Fibroblast of the aortic adventitia (primary cell): ENCODE results near the gene PPP2R2C. TPM values are rescaled to one million over a fixed set of nuclear protein-coding genes. Genes with fewer than 3 reads are reported as not detected.

Source experiments
- DNase-seq: peaks from one replicate; pipeline ENCODE4 v3.0.0-alpha.2; 2010; ENCODE audit warnings: low read depth
- H3K4me3 ChIP-seq: 2 replicates; pipeline ENCODE4 v1.5.1; 2011; ENCODE audit warnings: low read depth, mild to moderate bottlenecking, control low read depth, low read length, moderate library complexity
- CTCF ChIP-seq: IDR thresholded peaks from 2 replicates; pipeline ENCODE4 v1.5.1; 2011; ENCODE audit warnings: mild to moderate bottlenecking, low read length, control low read depth, inconsistent platforms; ENCODE audit not compliant: insufficient read depth
- total RNA-seq: library from RNA; depleted of rRNA; stranded (reverse); fragments of >200 nt; gene quantifications from 2 replicates; pipeline ENCODE4 v1.2.3, GENCODE V29; 2012; ENCODE audit warnings: low replicate concordance

Gene PPP2R2C
- total RNA-seq, 1 donor, result not detected

- no peak overlapping the region for H3K4me3 ChIP-seq
- no peak for TF ChIP-seq CTCF
- DNase-seq, result no peak
Observed at GRCh38 chr4:6306299-6306698, 166.1 kb downstream of the PPP2R2C start.

GRCh38 chr4:6303943-6304342, 168.5 kb downstream of the PPP2R2C start:
- H3K4me3 ChIP-seq, result no peak overlapping the region
- no peak for DNase-seq
- no peak for TF ChIP-seq CTCF

GRCh38 chr4:6302869-6303268, 169.5 kb downstream of the PPP2R2C start:
- TF ChIP-seq CTCF, result no peak
- no peak for DNase-seq
- no peak overlapping the region for H3K4me3 ChIP-seq

- no peak for TF ChIP-seq CTCF
- no peak overlapping the region for H3K4me3 ChIP-seq
- no peak for DNase-seq
Observed at GRCh38 chr4:6301732-6302442, 170.5 kb downstream of the PPP2R2C start.

- no peak for DNase-seq
- no peak overlapping the region for H3K4me3 ChIP-seq
- TF ChIP-seq CTCF, result no peak
Observed at GRCh38 chr4:6301051-6301731, 171.2 kb downstream of the PPP2R2C start.

GRCh38 chr4:6300359-6300758, 172.1 kb downstream of the PPP2R2C start:
- no peak overlapping the region for H3K4me3 ChIP-seq
- no peak for TF ChIP-seq CTCF
- no peak for DNase-seq

GRCh38 chr4:6299875-6300274, 172.5 kb downstream of the PPP2R2C start:
- no peak for TF ChIP-seq CTCF
- DNase-seq, result no peak
- no peak overlapping the region for H3K4me3 ChIP-seq
